Measurements from ENCODE around the gene MAPRE2.
"Not testable (repeated sequence)": the region's sequence is repeated elsewhere in the genome, so short reads cannot be mapped to it uniquely, and the experiment has no call there.

The MAPRE2 gene

GRCh38 chr18:35157181-35157580 is 116.0 kb downstream of the MAPRE2 start:
- DNase-seq: no peak

DNA sequence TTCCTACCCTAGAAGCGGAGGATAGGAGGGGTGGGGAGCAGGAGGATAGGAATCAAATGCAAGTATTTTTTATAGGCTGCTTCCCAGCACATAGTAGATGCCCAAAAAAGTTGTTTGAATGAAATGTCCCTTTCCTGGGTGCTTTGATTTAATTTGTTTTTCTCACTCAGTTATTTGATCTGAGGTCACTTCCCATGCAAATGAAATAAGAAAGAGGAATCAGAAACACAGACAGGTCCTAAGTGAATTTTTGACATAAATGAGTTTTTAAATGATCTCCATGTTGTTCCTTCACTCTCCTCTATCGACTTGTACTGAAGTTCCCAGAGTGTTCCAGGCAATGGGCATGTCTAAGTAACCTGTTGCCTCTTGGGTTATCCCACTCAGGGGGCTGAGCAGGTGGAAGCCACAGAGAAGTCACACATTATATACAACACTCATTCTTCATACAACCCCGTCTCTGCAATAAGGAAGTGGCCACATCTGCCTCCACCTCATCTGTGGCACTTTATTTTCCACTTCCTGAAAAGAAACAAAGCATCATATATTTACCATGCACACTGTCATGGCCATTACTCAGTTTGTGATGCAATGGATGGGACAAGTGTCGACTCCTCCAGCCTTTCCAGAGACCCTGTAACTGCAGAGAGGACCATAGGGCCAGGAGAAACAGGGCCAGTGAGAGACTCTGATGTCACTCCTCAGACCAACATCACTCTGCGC is 117.7 kb downstream of the MAPRE2 start:
- no peak for DNase-seq

GRCh38 chr18:35159782-35160181 is 118.6 kb downstream of the MAPRE2 start:
- no peak for DNase-seq

DNA sequence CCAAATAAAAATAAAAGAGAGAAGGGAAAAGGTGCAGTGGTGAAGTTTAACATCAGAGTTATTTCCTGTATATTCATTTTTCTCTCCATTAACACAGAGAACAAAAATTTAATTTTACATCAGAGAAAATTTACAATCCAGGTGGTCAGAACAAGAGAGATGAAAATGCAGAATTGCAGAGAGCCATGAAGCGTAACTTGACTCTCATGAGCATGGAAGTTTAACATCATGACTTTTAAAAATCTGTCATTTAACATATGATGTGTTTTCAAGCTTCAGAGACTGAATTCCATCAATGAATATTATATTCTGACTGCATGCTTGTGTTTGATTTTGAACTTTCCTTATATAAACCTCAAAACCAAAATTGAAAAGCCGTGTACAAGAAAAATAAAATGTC is 120.3 kb downstream of the MAPRE2 start:
- DNase-seq: no peak

DNA sequence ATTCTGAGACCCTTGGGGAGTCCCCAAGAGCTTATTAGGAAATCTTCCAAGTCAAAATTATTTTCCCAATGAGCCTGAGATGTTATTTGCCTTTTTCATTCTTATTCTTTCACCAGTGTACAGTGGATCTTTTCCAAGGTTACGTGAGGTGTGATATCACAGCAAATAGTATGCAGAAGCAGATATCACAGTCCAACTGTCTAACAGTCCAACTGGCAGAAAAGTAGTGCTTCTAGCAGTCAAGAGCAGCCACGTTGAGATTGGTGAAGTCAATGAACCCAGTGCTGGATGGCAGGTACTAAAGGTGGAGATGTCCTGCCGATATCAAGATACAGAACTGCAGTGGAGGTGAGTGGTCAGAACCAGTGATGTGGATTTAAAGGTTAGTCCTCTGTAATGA is 120.7 kb downstream of the MAPRE2 start:
- no peak for DNase-seq

- DNase-seq: no peak
Observed at GRCh38 chr18:35163014-35163539, 121.9 kb downstream of the MAPRE2 start.

GRCh38 chr18:35163721-35164120 is 122.5 kb downstream of the MAPRE2 start:
- no peak for DNase-seq

DNA sequence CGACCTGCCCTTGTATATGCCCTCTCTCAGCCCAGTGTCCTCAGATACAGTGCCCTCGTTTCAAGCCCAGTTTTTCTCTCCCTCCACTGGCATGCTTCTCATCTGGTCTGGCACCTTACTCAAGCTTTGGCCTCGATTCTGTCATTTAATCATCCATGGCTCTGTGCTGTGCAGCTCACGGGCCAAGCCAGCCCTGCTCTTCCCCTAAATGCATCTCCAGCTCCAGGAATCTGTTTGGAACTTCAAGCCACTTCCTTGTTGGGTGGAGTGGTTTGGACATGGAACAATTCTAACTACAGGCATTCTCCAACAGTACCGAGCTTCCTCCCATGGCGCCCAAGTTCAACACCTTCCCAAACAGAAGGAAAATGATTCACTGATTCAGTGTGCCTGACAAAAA is 122.9 kb downstream of the MAPRE2 start:
- peak; percentile 65 for DNase-seq

DNA sequence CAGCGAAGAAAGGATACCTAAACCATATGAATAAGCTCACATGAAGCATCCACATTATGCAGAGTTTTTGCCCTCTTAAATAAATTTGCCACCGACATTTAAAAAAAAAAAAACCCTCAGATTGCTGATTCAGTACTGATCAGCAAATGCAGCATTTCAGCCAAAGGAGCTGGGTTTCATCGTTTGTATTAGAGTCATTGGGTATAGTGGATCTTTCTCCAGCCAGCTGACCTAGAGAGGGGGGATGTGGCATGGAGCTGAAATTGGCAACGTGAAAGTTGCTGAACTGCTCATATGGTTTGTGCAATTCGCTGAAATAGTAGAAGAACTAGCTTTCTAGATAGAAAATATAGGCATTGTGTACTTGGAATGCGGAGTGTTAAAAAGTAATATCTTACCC is 126.1 kb downstream of the MAPRE2 start:
- no peak for DNase-seq

DNA sequence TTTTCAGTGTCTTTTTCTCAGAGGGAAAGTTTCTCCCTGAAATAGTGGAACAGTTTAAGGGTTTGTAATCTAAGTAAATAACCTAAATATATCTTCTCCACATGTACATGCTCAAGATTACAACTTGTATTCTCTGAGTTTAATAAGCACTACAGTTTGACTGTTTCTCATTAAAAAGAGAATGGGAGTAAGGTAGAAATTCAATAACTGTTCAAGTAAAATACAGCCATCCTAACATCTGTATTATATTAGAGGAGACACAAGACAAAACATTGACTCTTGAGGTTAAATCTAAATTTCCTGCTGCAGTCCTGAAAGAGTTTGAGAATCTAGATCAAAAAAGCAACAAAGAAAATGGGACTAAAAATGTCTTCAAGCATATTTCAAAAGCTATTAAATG is 126.6 kb downstream of the MAPRE2 start:
- DNase-seq: no peak

DNA sequence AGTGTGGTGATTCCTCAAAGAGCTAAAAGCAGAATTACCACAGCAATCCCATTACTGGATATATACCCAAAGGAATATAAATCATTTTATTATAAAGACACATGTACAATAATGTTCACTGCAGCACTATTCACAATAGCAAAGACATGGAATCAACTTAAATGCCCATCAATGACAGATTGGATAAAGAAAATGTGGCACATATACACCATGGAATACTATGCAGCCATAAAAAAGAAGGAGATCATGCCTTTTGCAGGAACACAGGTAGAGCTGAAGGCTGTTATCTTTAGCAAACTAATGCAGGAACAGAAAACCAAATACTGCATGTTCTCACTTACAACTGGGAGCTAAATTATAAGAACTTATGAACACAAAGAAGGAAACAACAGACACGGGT is 129.1 kb downstream of the MAPRE2 start:
- not testable (repeated sequence) for DNase-seq

- DNase-seq: no peak
Observed at GRCh38 chr18:35171315-35171987, 130.2 kb downstream of the MAPRE2 start.

GRCh38 chr18:35172009-35172408 is 130.8 kb downstream of the MAPRE2 start:
- DNase-seq: no peak

- no peak for DNase-seq
Observed at GRCh38 chr18:35172451-35173035, 131.3 kb downstream of the MAPRE2 start.

- DNase-seq: no peak
Observed at GRCh38 chr18:35174093-35174731, 133.0 kb downstream of the MAPRE2 start.

- DNase-seq: no peak
Observed at GRCh38 chr18:35174745-35175144, 133.5 kb downstream of the MAPRE2 start.

GRCh38 chr18:35176925-35177324 is 135.7 kb downstream of the MAPRE2 start:
- DNase-seq: no peak

DNA sequence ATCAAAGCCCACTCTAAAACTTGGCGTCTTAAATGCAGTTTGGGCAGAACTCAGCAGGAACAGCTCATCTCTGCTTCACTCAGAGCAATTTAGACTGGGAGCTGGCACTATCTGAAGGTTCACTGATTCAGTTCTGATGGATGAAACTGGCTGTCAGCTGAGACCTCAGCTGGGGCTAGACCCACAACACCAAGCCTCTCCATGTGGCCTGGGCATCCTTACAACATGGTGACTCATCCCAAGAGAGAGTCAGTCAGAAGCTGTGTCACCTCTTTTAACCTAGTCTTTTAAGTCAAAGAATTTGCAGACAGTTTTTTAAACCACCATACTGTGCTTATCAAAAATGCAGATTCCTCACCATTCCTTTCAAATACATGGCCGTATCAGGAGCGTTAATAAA is 137.0 kb downstream of the MAPRE2 start:
- DNase-seq: no peak

DNA sequence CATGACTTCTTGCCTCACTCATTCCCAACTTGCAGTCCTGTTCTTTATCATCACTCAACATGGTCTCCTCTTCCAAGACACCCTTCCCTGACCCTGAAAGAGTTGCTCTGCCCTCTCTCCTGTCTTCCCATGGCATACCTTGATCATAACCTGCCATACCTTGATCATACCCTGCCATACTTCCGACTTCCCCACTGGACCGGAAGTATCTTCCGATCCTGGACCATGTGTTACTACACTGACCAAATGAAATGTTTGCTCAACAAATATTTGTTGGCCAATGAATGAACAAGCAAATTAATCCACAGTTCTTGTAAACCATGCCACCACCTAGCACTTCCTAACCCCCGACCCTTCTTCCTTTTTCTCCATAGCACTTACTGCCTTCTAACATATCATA is 138.7 kb downstream of the MAPRE2 start:
- DNase-seq: no peak

DNA sequence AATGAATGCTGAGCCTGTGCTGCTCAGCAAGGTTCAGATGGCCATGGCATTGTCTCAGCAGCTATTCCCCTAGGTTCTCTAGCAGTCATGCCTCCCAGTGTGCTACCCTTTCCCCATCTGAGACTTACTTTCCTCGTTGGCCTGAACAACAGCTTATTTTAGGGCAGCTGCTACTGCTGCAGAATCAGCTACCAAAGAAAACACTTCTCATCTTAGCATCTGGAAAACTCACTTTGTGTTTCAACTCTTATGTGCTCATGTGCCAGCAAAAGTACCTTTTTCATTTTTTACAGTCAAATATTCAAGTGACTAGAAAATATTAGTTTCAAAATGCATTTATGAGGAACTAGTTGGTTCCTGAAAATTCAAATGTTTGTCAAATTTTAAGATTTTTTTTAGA is 139.2 kb downstream of the MAPRE2 start:
- no peak for DNase-seq

GRCh38 chr18:35182151-35182550 is 140.9 kb downstream of the MAPRE2 start:
- no peak for DNase-seq

GRCh38 chr18:35183886-35184285 is 142.7 kb downstream of the MAPRE2 start:
- DNase-seq: no peak

GRCh38 chr18:35185771-35186170 is 144.6 kb downstream of the MAPRE2 start:
- DNase-seq: no peak
